NCI-H524 treated with DMSO at 0.1 percent for 48 hours (cell line): ENCODE data around the gene MINDY2.

Source experiments
- DNase-seq: peaks from one replicate; lab custom pipeline; 2025; lab: John Stamatoyannopoulos, UW

MINDY2 gene

GRCh38 chr15:58770857-58771620, at the start of gene MINDY2:
MINDY2 (plus strand) TSS chr15:58771302; CDS start chr15:58771396, 94 bp downstream.
- DNase-seq, result peak; percentile 94

- no peak for DNase-seq
Observed at GRCh38 chr15:58724466-58724865, 46.6 kb upstream of the MINDY2 start.

- no peak for DNase-seq
Observed at GRCh38 chr15:58726867-58727266, 44.2 kb upstream of the MINDY2 start.

GRCh38 chr15:58731756-58732535, 39.2 kb upstream of the MINDY2 start:
- DNase-seq, result no peak

GRCh38 chr15:58732625-58733363, 38.3 kb upstream of the MINDY2 start:
- DNase-seq, result no peak

GRCh38 chr15:58734859-58735258, 36.2 kb upstream of the MINDY2 start:
- no peak for DNase-seq

GRCh38 chr15:58736018-58736643, 35.0 kb upstream of the MINDY2 start:
- DNase-seq, result peak; percentile 77

- DNase-seq, result no peak
Observed at GRCh38 chr15:58737298-58737697, 33.8 kb upstream of the MINDY2 start.

- no peak for DNase-seq
Observed at GRCh38 chr15:58738046-58738707, 32.9 kb upstream of the MINDY2 start.

GRCh38 chr15:58740436-58740835, 30.7 kb upstream of the MINDY2 start:
- no peak for DNase-seq

- no peak for DNase-seq
Observed at GRCh38 chr15:58741032-58741431, 30.1 kb upstream of the MINDY2 start.

GRCh38 chr15:58742022-58742813, 28.9 kb upstream of the MINDY2 start:
- no peak for DNase-seq

- no peak for DNase-seq
Observed at GRCh38 chr15:58742819-58743502, 28.1 kb upstream of the MINDY2 start.

- no peak for DNase-seq
Observed at GRCh38 chr15:58746174-58746573, 24.9 kb upstream of the MINDY2 start.

- no peak for DNase-seq
Observed at GRCh38 chr15:58748040-58748851, 22.9 kb upstream of the MINDY2 start.

- no peak for DNase-seq
Observed at GRCh38 chr15:58748852-58749531, 22.1 kb upstream of the MINDY2 start.

GRCh38 chr15:58749532-58750337, 21.4 kb upstream of the MINDY2 start, which contains the start of gene ADAM10:
ADAM10 (minus strand) TSS chr15:58749707; CDS start chr15:58749534, 173 bp downstream.
- DNase-seq, result peak; percentile 95

GRCh38 chr15:58752716-58753115, 18.4 kb upstream of the MINDY2 start:
- DNase-seq, result no peak
